Activated B cell treated with CpG ODN at 0.5 μM for 24 hours (primary cell): ENCODE measurements around the gene VDR. TPM values are rescaled to one million over a fixed set of nuclear protein-coding genes. Genes with fewer than 3 reads are reported as not detected.

ENCODE experiments used
- ATAC-seq: fragments of 200-7000 bp; cut with Tn5 transposase; one replicate; pipeline ENCODE4 v1.10.0; 2021; ENCODE audit warnings: low read depth, mild to moderate bottlenecking, moderate library complexity
- CTCF ChIA-PET: fragments of 350-600 bp; sonication (Branson Sonifier 250); formaldehyde crosslinking; loops from one replicate; lab custom pipeline; 2021; ENCODE audit warnings: antibody characterized with exemption; lab: Charles Lee
- POLR2A ChIA-PET: fragments of 350-600 bp; sonication (Branson Sonifier 250); formaldehyde crosslinking; loops from one replicate; lab custom pipeline; 2021; ENCODE audit warnings: antibody characterized with exemption; lab: Charles Lee
- DNase-seq: peaks from one replicate; pipeline ENCODE4 v3.0.0; 2022
- H3K27ac Mint-ChIP-seq: one replicate; pipeline ENCODE4 v1.8.0; 2020; ENCODE audit warnings: mixed read lengths
- H3K27me3 Mint-ChIP-seq: one replicate; pipeline ENCODE4 v1.8.0; 2021; ENCODE audit warnings: mixed read lengths
- H3K36me3 Mint-ChIP-seq: one replicate; pipeline ENCODE4 v1.8.0; 2021; ENCODE audit warnings: low read depth, mixed read lengths
- H3K4me1 Mint-ChIP-seq: one replicate; pipeline ENCODE4 v1.8.0; 2021; ENCODE audit warnings: mixed read lengths
- H3K4me3 Mint-ChIP-seq: one replicate; pipeline ENCODE4 v1.8.0; 2020; ENCODE audit warnings: mild to moderate bottlenecking, mixed read lengths
- H3K9me3 Mint-ChIP-seq: one replicate; pipeline ENCODE4 v1.8.0; 2020; ENCODE audit warnings: mixed read lengths
- CTCF ChIP-seq: fragments of 200-600 bp; IDR thresholded peaks from one replicate; pipeline ENCODE4 v1.8.0; 2022; ENCODE audit warnings: antibody characterized with exemption, mild to moderate bottlenecking
- intact Hi-C: fragments of 100-400 bp; cut with micrococcal nuclease; formaldehyde crosslinking; loops from one replicate; pipeline ENCODE4 v1.15.1; 2024
- total RNA-seq: library from RNA; stranded (reverse); gene quantifications from 2 replicates; pipeline ENCODE4 v1.2.3, GENCODE V29; 2022

Gene VDR
- total RNA-seq, 1 donor from 2014 or later: 0.86 TPM

- Mint-ChIP-seq H3K4me3 (no peak overlapping the region), H3K36me3 (peaks cover 2% of the 10 kb centered on the region), H3K9me3 (no peaks in the 10 kb centered on the region), H3K27me3 (no peaks in the 10 kb centered on the region), H3K27ac (peak overlapping the region; percentile 27), H3K4me1 (peaks cover 41% of the 10 kb centered on the region)
- ATAC-seq: no peak
- DNase-seq: no peak
- ChIA-PET CTCF (interaction anchor here (0.8 to 1.2 kb wide), 4 partner anchors 14 to 46 kb away, joined by 3 to 5 read pairs (median 4); no protein-coding TSS in a partner anchor), POLR2A (interaction anchor here (1.9 kb wide), 1 partner anchor 11 kb away, joined by 16 read pairs; no protein-coding TSS in a partner anchor)
- intact Hi-C loops: no loop called here
- no peak for TF ChIP-seq CTCF
These were observed 80.6 kb downstream of the VDR start for GRCh38 chr12:47824198-47824597.

GRCh38 chr12:47823422-47824086, 81.2 kb downstream of the VDR start:
- ATAC-seq (no peak), DNase-seq (no peak)
- H3K27ac Mint-ChIP-seq: no peak overlapping the region
- ChIA-PET CTCF (interaction anchor here (0.9 to 1.2 kb wide), 2 partner anchors 14 to 45 kb away, joined by 4 to 5 read pairs; no protein-coding TSS in a partner anchor), POLR2A (interaction anchor here (1.9 to 19.6 kb wide), 3 partner anchors 10 to 13 kb away, joined by 16 to 573 read pairs (median 103); no protein-coding TSS in a partner anchor)
- no peaks in the 10 kb centered on the region for H3K9me3 Mint-ChIP-seq
- peaks cover 46% of the 10 kb centered on the region for H3K4me1 Mint-ChIP-seq
- no peak overlapping the region for H3K4me3 Mint-ChIP-seq
- H3K36me3 Mint-ChIP-seq: peaks cover 4% of the 10 kb centered on the region
- intact Hi-C loops: no loop called here
- TF ChIP-seq CTCF: no peak
- H3K27me3 Mint-ChIP-seq: no peaks in the 10 kb centered on the region

GRCh38 chr12:47822863-47823262, 81.9 kb downstream of the VDR start:
- POLR2A ChIA-PET: interaction anchor here (7.1 to 19.6 kb wide), 2 partner anchors 11 to 12 kb away, joined by 103 to 573 read pairs; no protein-coding TSS in a partner anchor
- Mint-ChIP-seq H3K27ac (no peak overlapping the region), H3K4me1 (peaks cover 49% of the 10 kb centered on the region), H3K9me3 (no peaks in the 10 kb centered on the region), H3K4me3 (no peak overlapping the region), H3K36me3 (peaks cover 9% of the 10 kb centered on the region), H3K27me3 (no peaks in the 10 kb centered on the region)
- CTCF ChIA-PET: interaction anchor here (1.4 kb wide), 1 partner anchor 10 kb away, joined by 6 read pairs; no protein-coding TSS in a partner anchor
- intact Hi-C loops: no loop called here
- no peak for DNase-seq
- TF ChIP-seq CTCF: no peak
- ATAC-seq: no peak

- Mint-ChIP-seq H3K27ac (no peak overlapping the region), H3K36me3 (peaks cover 9% of the 10 kb centered on the region), H3K9me3 (no peaks in the 10 kb centered on the region), H3K27me3 (no peaks in the 10 kb centered on the region), H3K4me3 (no peak overlapping the region), H3K4me1 (peaks cover 54% of the 10 kb centered on the region)
- no peak for TF ChIP-seq CTCF
- ChIA-PET POLR2A (interaction anchor here (1.2 to 19.6 kb wide), 3 partner anchors 12 to 20 kb away, joined by 5 to 573 read pairs (median 103); no protein-coding TSS in a partner anchor), CTCF (interaction anchor here (1.4 kb wide), 1 partner anchor 9 kb away, joined by 6 read pairs; no protein-coding TSS in a partner anchor)
- ATAC-seq: no peak
- DNase-seq: no peak
- intact Hi-C loops: no loop called here
These were observed 82.4 kb downstream of the VDR start for GRCh38 chr12:47822401-47822800.

GRCh38 chr12:47821346-47821706, 83.5 kb downstream of the VDR start:
- peaks cover 64% of the 10 kb centered on the region for H3K4me1 Mint-ChIP-seq
- H3K36me3 Mint-ChIP-seq: peaks cover 9% of the 10 kb centered on the region
- POLR2A ChIA-PET: interaction anchor here (0.7 to 19.6 kb wide), 4 partner anchors 11 to 443 kb away, joined by 5 to 573 read pairs (median 56); no protein-coding TSS in a partner anchor
- no peaks in the 10 kb centered on the region for H3K27me3 Mint-ChIP-seq
- no peak for ATAC-seq
- TF ChIP-seq CTCF: no peak
- peak overlapping the region; percentile 90 for H3K27ac Mint-ChIP-seq
- H3K4me3 Mint-ChIP-seq: peak overlapping the region; percentile 35
- CTCF ChIA-PET: interaction anchor here (1.2 to 5.2 kb wide), 4 partner anchors 13 to 79 kb away, joined by 3 to 72 read pairs (median 6); no protein-coding TSS in a partner anchor
- H3K9me3 Mint-ChIP-seq: no peaks in the 10 kb centered on the region
- intact Hi-C loops: no loop called here
- DNase-seq: no peak
